ENCODE measurements around the gene PDE2A.

PDE2A gene

GRCh38 chr11:72655014-72655413 lies 19.2 kb downstream of the PDE2A start:
- no peak for DNase-seq

DNA sequence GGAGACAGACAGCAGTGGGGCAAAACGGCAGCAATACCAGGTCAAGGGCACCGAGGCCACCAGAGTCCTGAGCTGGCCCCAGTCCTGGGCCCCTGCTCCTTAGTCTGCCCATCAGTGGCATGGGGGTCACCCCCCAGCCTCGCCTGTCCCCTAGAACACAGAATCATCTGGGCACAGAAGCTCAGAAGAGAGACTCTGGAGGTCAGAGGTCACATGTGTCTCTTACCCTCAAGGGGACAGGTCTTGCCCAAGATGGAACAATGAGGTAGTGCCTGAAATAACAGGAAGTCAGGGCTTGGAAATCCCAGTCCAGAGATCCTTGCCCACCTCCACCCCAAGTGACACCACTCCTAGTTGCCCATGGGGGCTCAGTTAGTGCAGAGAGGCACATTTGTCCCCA lies 20.6 kb downstream of the PDE2A start:
- DNase-seq = no peak

GRCh38 chr11:72652873-72653630 lies 21.2 kb downstream of the PDE2A start:
- DNase-seq = no peak

DNA sequence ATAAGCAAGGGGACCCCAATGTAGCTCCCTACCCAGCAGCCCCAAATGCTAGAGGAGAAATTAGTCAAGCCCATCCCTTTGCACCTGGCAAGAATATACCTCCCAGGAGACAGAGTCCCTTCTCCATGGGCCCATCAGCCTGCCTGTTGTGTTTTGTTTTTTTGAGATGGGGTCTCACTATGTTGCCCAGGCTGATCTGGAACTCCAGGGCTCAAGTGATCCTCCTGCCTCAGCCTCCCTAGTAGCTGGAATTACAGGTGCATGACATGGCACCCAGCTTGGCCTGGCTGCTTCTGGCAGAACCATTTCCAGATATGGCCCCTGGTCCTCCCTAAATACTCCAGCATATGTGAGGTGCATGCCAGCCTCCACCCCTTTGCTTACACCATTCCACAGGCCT lies 22.1 kb downstream of the PDE2A start:
- no peak for DNase-seq

DNA sequence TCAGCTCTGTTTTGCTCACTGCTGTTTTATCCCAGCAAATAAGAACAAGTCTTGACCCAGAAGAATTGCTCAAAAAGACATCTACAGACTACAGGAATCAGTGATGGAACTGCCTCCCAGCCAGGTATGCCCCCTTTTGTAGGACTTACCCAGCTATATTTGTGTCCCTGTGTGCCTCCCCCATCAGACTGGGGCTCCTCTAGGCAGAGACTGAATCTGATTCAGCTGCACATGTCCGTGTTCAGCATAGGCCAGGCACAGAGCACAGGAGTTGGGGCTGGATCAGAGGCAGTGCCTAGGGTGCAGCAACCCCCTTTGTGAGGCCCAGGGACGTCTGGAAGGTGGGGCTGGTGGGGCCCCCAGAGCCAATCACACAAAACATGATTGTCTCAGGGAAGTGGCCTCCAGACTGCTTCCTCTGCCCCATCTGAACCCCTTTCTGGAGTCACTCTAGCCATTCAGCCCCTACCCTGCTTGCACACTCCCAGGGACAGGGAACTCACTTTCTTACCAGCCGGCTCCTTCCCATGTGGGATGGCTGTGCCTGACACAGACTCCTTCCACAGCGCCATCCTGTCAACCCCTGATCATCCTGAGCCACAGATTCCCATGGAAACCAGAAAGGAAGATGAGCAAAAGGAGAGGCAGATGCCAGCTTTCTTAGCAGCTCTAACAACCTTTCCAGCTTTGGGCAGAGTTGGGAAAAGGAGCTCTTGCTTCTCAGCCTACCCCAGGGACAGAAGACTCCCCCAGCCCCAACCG lies 24.8 kb downstream of the PDE2A start:
- no peak for DNase-seq

GRCh38 chr11:72648384-72649136 lies 25.7 kb downstream of the PDE2A start:
- DNase-seq = no peak

- DNase-seq = no peak
These were observed 26.3 kb downstream of the PDE2A start for GRCh38 chr11:72647882-72648281.

- no peak for DNase-seq
These were observed 27.8 kb downstream of the PDE2A start for GRCh38 chr11:72646472-72646871.

DNA sequence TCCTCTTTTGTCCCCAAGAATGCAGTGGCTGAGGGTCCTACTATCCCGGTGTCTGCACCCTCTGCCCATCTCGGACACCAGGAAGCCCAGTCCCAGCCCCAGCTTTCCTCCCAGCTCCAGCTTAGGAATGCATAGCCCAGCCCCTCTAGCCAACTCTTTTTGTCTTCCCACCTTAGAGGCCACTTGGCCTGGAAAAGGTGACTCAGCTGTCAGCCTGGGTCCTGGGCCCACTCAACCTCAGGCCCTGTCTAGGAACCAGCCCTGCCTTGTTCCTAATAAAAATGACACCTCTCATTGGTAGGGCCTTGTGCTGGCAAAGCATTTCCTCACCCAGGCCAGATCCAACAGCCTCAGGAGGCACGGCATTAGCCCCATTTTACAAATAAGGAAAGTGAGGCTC lies 28.2 kb downstream of the PDE2A start:
- DNase-seq = no peak

GRCh38 chr11:72643547-72643946 lies 30.7 kb downstream of the PDE2A start:
- DNase-seq = no peak

GRCh38 chr11:72642884-72643522 lies 31.2 kb downstream of the PDE2A start:
- DNase-seq = peak; percentile 65

- no peak for DNase-seq
These were observed 32.0 kb downstream of the PDE2A start for GRCh38 chr11:72642043-72642883.

GRCh38 chr11:72641522-72642042 lies 32.6 kb downstream of the PDE2A start:
- DNase-seq = no peak

DNA sequence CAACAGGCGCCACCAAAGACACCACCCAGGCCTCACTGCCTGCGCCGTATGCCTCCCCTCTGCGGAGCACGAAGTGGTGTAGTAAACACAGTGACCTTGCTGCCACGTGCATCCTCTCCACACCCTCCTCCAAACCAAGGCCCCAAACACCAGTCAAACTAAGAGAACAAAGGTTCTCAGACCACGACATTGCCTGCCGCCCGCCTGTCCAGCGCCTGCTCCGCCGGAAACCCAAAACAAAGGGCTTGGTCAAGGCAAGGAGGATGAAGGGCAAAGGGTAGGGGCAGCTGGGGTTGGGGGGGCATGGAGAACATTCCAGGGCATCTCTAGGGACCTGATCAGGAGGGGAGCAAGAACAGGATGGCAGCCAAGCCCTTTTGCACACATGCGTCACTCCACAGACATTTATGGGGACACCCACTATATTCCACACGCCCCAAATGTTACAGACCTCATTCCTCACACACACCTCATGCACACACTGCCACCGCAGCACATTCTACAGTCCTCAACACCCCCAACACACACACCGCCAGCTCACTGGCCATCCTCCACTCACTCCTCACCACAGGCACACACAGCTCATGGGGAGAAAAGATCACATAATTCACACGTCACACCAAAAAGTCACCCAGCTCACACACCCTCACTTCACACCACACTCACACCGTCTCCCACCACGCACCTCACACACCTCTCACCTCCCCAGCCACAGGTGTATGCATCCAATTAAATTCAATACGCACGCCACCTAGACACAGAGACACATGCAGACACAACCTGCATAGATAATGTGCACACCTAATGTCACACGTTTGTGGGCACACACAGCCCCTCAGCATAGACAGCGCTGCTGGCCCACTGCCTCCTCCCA lies 34.5 kb downstream of the PDE2A start:
- no peak for DNase-seq

DNA sequence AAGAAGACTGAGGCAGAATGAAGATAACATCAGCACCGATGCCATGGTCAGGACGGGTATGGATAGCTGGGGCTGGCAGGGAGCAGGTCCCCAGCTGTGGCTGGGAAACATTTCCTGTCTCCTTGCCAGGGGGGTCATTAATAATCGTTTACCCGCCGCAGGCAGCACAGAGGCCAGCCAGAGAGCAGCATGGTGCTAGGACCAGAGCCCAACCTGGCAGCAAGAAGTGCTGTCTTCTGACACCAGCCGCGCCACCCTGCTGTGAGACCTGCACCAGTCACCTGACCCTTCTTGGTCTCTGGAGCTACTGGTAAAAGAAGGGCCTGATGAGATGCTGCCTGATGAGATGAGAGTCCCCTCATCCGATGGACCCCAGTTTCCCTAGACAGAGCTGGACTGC lies 36.3 kb downstream of the PDE2A start:
- DNase-seq = no peak

DNA sequence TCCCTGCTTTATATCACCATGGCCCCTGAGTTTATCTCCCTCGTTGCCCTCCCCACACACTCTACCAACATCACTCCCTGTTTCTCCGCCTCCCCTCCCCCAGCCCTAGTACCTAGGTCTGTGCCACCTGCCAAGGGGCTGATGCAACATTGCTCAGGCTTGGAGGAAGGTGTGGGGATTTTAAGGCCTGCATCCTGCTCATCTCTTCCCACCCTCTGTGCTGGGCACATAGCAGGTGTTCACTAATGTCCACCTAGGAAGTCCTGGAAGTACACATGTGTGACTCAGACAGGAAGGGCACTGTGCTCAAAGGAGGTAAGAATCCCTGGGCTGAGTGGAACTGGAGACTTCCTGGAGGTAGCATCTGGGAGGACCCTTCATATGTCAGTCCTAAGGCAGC lies 37.0 kb downstream of the PDE2A start:
- DNase-seq = no peak

DNA sequence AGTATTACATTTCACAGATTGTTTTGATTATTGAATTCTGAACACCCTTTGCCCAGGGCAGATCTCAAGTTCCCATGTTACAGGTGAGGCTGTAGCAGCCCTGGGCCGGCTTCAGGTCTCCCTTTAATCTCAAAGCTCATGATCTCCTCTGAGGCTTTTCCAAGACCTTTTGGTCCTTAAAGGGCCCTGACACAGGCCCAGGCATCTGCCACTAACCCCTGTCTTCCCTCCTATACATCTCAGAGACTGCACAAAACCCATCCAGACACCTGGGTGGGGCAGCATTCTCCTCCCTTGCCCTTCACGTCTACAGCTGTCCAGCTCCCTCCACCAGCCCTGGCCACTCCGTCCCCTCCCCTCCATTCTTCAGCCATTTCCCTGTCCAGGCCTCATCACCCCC lies 37.8 kb downstream of the PDE2A start:
- DNase-seq = no peak

DNA sequence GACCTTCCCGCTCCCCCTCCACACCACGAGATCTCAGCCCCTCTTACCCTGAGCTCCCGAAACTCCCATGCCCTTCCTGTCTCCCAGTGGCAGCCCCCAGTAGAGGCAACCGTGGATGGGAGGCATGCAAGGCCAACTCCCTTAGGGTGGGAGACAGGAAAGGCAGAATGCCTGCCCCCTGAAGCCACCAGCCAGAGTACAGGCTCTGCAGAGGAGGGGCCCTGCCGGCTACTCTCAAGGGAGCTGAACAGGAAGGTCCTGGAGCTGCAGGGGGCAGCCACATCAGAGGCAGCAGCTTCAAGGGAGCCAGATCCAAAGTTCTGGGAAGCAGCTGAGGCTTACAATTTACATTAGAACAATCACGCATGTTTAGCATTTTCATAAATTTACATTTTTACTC lies 38.3 kb downstream of the PDE2A start:
- no peak for DNase-seq

DNA sequence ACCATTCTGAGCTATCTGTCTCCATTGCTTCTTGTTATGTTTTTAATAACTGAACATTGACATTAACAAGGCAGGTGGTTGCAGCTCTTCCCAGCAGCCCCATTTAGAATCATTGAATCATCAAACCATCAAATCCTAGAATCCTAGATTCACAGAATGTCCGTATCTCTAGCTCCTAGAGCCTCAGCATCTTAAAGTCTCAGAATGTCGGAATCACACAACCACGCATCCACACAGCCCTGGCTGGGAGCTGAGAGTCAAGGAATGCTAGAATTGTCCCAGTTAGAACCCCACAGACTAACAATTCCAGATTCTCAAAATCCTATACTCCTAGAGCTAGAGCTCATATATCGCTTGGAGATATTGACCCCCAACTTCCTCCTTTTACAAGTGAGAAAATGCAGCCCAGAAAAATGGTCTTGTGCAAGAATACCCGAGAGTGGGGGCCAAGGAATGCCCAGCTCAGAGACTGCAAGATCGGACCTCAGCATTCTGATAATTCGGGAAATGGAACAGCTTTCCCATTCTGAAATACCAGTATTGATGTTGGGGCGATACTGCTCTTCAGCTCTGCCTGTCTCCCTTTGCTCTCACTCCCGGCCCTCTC lies 38.8 kb downstream of the PDE2A start:
- DNase-seq = no peak

- DNase-seq = no peak
These were observed 39.6 kb downstream of the PDE2A start for GRCh38 chr11:72634472-72635095.

Measured in RPMI8226 (cell line).